ENCODE measurements around the gene CDC7. TPM values are rescaled to one million over a fixed set of nuclear protein-coding genes. Genes with fewer than 3 reads are reported as not detected.

Gene CDC7
- polyA plus RNA-seq, 1 donor from 2014 or later, result 34.6 TPM

DNA sequence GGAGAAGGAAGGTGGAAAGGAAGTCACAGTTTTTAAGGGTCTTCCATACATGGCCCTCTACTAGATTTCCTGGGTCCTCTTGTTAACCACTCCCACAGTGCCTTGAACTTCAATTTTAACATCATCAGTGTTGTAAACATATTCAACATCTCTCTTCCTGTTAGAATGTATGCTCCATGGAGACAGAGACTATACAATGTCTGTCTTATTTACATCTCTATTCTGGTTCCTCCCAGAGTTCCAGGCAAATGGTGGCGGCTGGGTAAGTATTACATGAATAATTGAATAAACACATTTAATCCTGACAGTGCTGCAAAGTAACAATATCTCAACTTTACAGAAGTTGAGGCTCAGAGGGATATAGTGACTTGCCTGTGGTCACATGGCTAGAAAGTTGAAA lies 40.3 kb downstream of the CDC7 start:
- no peak overlapping the region for H3K4me3 ChIP-seq (ENCODE audit: low read length)
- H3K36me3 ChIP-seq (ENCODE audit: insufficient read depth, low read length), result no peaks in the 10 kb centered on the region
- no peaks in the 10 kb centered on the region for H3K27me3 ChIP-seq (ENCODE audit: insufficient read depth, low read depth, low read length)
- H3K9me2 ChIP-seq (ENCODE audit: insufficient read depth, low read length), result no peaks in the 10 kb centered on the region
- no peaks in the 10 kb centered on the region for H3K79me2 ChIP-seq (replicated peaks; ENCODE audit: insufficient read depth, low read length)
- H3K4me2 ChIP-seq (ENCODE audit: low read length), result no peak overlapping the region
- H3F3A ChIP-seq (ENCODE audit: insufficient read depth, low read length, poor library complexity, severe bottlenecking), result no peaks in the 10 kb centered on the region
- no peaks in the 10 kb centered on the region for H4K20me1 ChIP-seq (ENCODE audit: insufficient read depth)
- no peak overlapping the region for H3K9ac ChIP-seq (ENCODE audit: low read length)
- H3K27ac ChIP-seq (ENCODE audit: low read length), result no peak overlapping the region
- TF ChIP-seq MXI1 (conservative IDR thresholded peaks at IDR 0.05; ENCODE audit: poor library complexity, severe bottlenecking) (no peak), RAD21 (conservative IDR thresholded peaks at IDR 0.05) (no peak), SMC3 (conservative IDR thresholded peaks at IDR 0.05; ENCODE audit: poor library complexity) (no peak), EZH2 (IDR thresholded peaks at IDR 0.05; ENCODE audit: borderline replicate concordance, insufficient read depth, low read length, poor library complexity, severe bottlenecking) (no peak), TAF1 (IDR thresholded peaks at IDR 0.05; ENCODE audit: low read depth) (no peak), EP300 (conservative IDR thresholded peaks at IDR 0.05; ENCODE audit: poor library complexity, severe bottlenecking) (no peak), POLR2AphosphoS5 (IDR thresholded peaks at IDR 0.05) (no peak)
- TF ChIP-seq, protein P1, sequence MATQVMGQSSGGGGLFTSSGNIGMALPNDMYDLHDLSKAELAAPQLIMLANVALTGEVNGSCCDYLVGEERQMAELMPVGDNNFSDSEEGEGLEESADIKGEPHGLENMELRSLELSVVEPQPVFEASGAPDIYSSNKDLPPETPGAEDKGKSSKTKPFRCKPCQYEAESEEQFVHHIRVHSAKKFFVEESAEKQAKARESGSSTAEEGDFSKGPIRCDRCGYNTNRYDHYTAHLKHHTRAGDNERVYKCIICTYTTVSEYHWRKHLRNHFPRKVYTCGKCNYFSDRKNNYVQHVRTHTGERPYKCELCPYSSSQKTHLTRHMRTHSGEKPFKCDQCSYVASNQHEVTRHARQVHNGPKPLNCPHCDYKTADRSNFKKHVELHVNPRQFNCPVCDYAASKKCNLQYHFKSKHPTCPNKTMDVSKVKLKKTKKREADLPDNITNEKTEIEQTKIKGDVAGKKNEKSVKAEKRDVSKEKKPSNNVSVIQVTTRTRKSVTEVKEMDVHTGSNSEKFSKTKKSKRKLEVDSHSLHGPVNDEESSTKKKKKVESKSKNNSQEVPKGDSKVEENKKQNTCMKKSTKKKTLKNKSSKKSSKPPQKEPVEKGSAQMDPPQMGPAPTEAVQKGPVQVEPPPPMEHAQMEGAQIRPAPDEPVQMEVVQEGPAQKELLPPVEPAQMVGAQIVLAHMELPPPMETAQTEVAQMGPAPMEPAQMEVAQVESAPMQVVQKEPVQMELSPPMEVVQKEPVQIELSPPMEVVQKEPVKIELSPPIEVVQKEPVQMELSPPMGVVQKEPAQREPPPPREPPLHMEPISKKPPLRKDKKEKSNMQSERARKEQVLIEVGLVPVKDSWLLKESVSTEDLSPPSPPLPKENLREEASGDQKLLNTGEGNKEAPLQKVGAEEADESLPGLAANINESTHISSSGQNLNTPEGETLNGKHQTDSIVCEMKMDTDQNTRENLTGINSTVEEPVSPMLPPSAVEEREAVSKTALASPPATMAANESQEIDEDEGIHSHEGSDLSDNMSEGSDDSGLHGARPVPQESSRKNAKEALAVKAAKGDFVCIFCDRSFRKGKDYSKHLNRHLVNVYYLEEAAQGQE (IDR thresholded peaks at IDR 0.05; ENCODE audit: borderline replicate concordance), result no peak
- TF ChIP-seq, protein P2, sequence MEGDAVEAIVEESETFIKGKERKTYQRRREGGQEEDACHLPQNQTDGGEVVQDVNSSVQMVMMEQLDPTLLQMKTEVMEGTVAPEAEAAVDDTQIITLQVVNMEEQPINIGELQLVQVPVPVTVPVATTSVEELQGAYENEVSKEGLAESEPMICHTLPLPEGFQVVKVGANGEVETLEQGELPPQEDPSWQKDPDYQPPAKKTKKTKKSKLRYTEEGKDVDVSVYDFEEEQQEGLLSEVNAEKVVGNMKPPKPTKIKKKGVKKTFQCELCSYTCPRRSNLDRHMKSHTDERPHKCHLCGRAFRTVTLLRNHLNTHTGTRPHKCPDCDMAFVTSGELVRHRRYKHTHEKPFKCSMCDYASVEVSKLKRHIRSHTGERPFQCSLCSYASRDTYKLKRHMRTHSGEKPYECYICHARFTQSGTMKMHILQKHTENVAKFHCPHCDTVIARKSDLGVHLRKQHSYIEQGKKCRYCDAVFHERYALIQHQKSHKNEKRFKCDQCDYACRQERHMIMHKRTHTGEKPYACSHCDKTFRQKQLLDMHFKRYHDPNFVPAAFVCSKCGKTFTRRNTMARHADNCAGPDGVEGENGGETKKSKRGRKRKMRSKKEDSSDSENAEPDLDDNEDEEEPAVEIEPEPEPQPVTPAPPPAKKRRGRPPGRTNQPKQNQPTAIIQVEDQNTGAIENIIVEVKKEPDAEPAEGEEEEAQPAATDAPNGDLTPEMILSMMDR (IDR thresholded peaks at IDR 0.05; ENCODE audit: poor library complexity, severe bottlenecking), result no peak
- no peak overlapping the region for H2AFZ ChIP-seq (ENCODE audit: low read depth, low read length)
- H3K9me3 ChIP-seq (ENCODE audit: low read length), result no peaks in the 10 kb centered on the region

GRCh38 chr1:91541918-91542533 lies 41.4 kb downstream of the CDC7 start:
- TF ChIP-seq, protein P2 (IDR thresholded peaks at IDR 0.05; ENCODE audit: poor library complexity, severe bottlenecking), result no peak
- TF ChIP-seq EZH2 (IDR thresholded peaks at IDR 0.05; ENCODE audit: borderline replicate concordance, insufficient read depth, low read length, poor library complexity, severe bottlenecking), result no peak
- TF ChIP-seq, protein P1 (IDR thresholded peaks at IDR 0.05; ENCODE audit: borderline replicate concordance), result no peak
- TF ChIP-seq POLR2AphosphoS5 (IDR thresholded peaks at IDR 0.05), result no peak
- TF ChIP-seq TAF1 (IDR thresholded peaks at IDR 0.05; ENCODE audit: low read depth), result no peak
- no peak for TF ChIP-seq EP300 (conservative IDR thresholded peaks at IDR 0.05; ENCODE audit: poor library complexity, severe bottlenecking)
- TF ChIP-seq RAD21 (conservative IDR thresholded peaks at IDR 0.05), result no peak
- no peak for TF ChIP-seq SMC3 (conservative IDR thresholded peaks at IDR 0.05; ENCODE audit: poor library complexity)
- no peak for TF ChIP-seq MXI1 (conservative IDR thresholded peaks at IDR 0.05; ENCODE audit: poor library complexity, severe bottlenecking)
- no peaks in the 10 kb centered on the region for H4K20me1 ChIP-seq (ENCODE audit: insufficient read depth)
- H2AFZ ChIP-seq (ENCODE audit: low read depth, low read length), result no peak overlapping the region
- H3K4me3 ChIP-seq (ENCODE audit: low read length), result no peak overlapping the region
- no peak overlapping the region for H3K9ac ChIP-seq (ENCODE audit: low read length)
- H3K27me3 ChIP-seq (ENCODE audit: insufficient read depth, low read depth, low read length), result no peaks in the 10 kb centered on the region
- H3K27ac ChIP-seq (ENCODE audit: low read length), result no peak overlapping the region
- H3K9me3 ChIP-seq (ENCODE audit: low read length), result no peaks in the 10 kb centered on the region
- H3F3A ChIP-seq (ENCODE audit: insufficient read depth, low read length, poor library complexity, severe bottlenecking), result no peaks in the 10 kb centered on the region
- H3K9me2 ChIP-seq (ENCODE audit: insufficient read depth, low read length), result no peaks in the 10 kb centered on the region
- no peaks in the 10 kb centered on the region for H3K79me2 ChIP-seq (replicated peaks; ENCODE audit: insufficient read depth, low read length)
- H3K36me3 ChIP-seq (ENCODE audit: insufficient read depth, low read length), result no peaks in the 10 kb centered on the region
- no peak overlapping the region for H3K4me2 ChIP-seq (ENCODE audit: low read length)

All from neural cell (in vitro differentiated cells).